ENCODE results near the gene SORBS1. TPM values are rescaled to one million over a fixed set of nuclear protein-coding genes. Genes with fewer than 3 reads are reported as not detected.
A peak's percentile ranks its signal among the peaks of the same experiment; 100 is the strongest.

Gene SORBS1
- total RNA-seq, 1 experiment from 2014 or later = 4.1 TPM

DNA sequence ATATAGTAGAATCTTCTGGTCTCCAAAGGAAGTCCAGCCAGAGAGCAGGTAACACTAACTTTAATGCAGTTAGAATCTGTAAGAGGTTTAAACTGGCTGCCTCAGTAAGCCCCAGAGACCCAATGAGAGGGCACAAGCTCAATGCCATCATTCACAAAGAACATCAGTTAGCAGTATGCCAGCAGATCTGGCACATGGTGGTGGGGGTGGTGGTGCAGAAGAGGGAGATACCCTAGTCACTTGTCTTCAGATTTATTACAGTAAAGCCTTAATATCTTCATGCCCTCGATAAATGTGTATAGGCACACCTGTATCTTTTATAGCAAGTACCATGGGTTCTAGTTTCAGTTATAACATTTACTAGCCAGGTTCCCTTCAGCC lies 86.2 kb downstream of the SORBS1 start:
- no peaks in the 10 kb centered on the region for H3K9me3 ChIP-seq (ENCODE audit: low read length)
- POLR2A ChIA-PET (ENCODE audit: unreplicated experiment) = no interaction called here
- DNase-seq (no peak), ATAC-seq (no peak)
- no peaks in the 10 kb centered on the region for H3F3A ChIP-seq (ENCODE audit: low read length, unreplicated experiment)
- no peak overlapping the region for H3K4me2 ChIP-seq (ENCODE audit: low read length)
- H3K9ac ChIP-seq (ENCODE audit: low read length) = no peak overlapping the region
- H2AFZ ChIP-seq (ENCODE audit: low read length) = no peak overlapping the region
- H3K9me2 ChIP-seq (replicated peaks; ENCODE audit: low read length) = no peaks in the 10 kb centered on the region
- intact Hi-C loops (cut with micrococcal nuclease) = no loop called here
- CTCF ChIA-PET = no interaction called here
- H3K79me2 ChIP-seq (ENCODE audit: low read length) = no peaks in the 10 kb centered on the region
- no TSS peak for BruUV-seq (replicated peaks)
- H3K27me3 ChIP-seq (ENCODE audit: low read length) = no peaks in the 10 kb centered on the region
- H3K27ac ChIP-seq (ENCODE audit: low read length) = no peak overlapping the region
- H3K4me1 ChIP-seq (ENCODE audit: insufficient read depth, low read length) = peaks cover 8% of the 10 kb centered on the region; the same call in 1 of the 2 replicates
- no peaks in the 10 kb centered on the region for H4K20me1 ChIP-seq (ENCODE audit: low read length)
- no peak for TF ChIP-seq EZH2 (IDR thresholded peaks at IDR 0.05; ENCODE audit: low read length, unreplicated experiment)
- no peak for TF ChIP-seq EZH2phosphoT487 (IDR thresholded peaks at IDR 0.05; ENCODE audit: borderline replicate concordance, low read length)
- no peak for TF ChIP-seq CTCF (conservative IDR thresholded peaks at IDR 0.05; ENCODE audit: low read depth, low read length)
- H3K4me3 ChIP-seq (ENCODE audit: low read length) = no peak overlapping the region
- H3K36me3 ChIP-seq (ENCODE audit: low read depth, low read length) = no peaks in the 10 kb centered on the region

DNA sequence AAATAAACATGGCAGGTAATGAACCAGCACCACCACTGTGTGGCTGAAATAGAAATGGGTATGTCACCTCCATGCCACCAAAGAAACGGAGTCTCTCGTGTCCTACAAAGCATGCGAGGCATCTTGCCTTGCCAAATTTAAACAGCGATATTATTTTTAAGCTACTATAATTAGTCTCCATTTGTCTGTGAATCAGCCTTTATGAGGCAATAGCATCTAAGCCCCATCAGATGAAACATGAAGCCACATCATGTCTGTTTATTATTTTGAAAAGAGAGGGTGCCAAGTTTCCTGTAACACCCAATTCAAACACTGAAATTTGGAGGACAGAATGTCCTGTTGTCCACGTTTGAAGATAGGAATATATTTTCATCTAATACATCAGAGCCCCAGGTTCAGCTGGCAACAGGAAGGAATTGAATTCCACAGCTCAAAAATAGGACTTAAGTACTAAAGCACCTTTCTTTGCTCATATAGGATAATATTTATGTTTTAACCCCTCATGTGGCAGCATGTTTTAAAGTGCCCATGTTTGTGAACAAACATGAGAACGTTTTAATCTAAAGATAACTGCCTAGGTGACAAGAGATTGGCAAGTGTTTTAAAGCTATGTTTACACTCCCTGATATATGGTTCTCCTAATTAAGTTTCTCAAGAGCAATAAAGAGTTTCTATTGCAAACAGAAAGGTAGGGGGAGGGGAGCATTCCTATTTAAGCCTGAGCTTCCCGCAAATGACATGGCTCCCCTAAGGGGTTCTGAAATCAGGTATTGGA lies 86.8 kb downstream of the SORBS1 start:
- intact Hi-C loops (cut with micrococcal nuclease) = no loop called here
- Histone ChIP-seq H3K9ac (ENCODE audit: low read length) (no peak overlapping the region), H2AFZ (ENCODE audit: low read length) (no peak overlapping the region), H3K4me2 (ENCODE audit: low read length) (no peak overlapping the region), H3K4me3 (ENCODE audit: low read length) (no peak overlapping the region), H3K79me2 (ENCODE audit: low read length) (no peaks in the 10 kb centered on the region), H3K9me3 (ENCODE audit: low read length) (no peaks in the 10 kb centered on the region), H3K27me3 (ENCODE audit: low read length) (no peaks in the 10 kb centered on the region), H3K36me3 (ENCODE audit: low read depth, low read length) (no peaks in the 10 kb centered on the region), H3K4me1 (ENCODE audit: insufficient read depth, low read length) (peaks cover 8% of the 10 kb centered on the region; the same call in 1 of the 2 replicates), H3F3A (ENCODE audit: low read length, unreplicated experiment) (no peaks in the 10 kb centered on the region), H3K9me2 (replicated peaks; ENCODE audit: low read length) (no peaks in the 10 kb centered on the region), H4K20me1 (ENCODE audit: low read length) (no peaks in the 10 kb centered on the region), H3K27ac (ENCODE audit: low read length) (no peak overlapping the region)
- TF ChIP-seq EZH2 (IDR thresholded peaks at IDR 0.05; ENCODE audit: low read length, unreplicated experiment) (no peak), EZH2phosphoT487 (IDR thresholded peaks at IDR 0.05; ENCODE audit: borderline replicate concordance, low read length) (no peak), CTCF (conservative IDR thresholded peaks at IDR 0.05; ENCODE audit: low read depth, low read length) (no peak)
- ChIA-PET CTCF (no interaction called here), POLR2A (ENCODE audit: unreplicated experiment) (interaction anchor here (0.5 kb wide), 1 partner anchor 82 kb away, joined by 3 read pairs; no protein-coding TSS in a partner anchor)
- ATAC-seq (peak; percentile 33), DNase-seq (no peak)
- BruUV-seq (replicated peaks) = no TSS peak
